SK-N-SH treated with all-trans-retinoic acid at 6 μM for 48 hours (cell line): ENCODE measurements around the gene PSEN1.

ENCODE experiments used
- ATAC-seq: fragments of 200-7000 bp; cut with Tn5 transposase; 3 replicates; pipeline ENCODE4 v1.9.1; 2020; ENCODE audit warnings: mild to moderate bottlenecking, moderate library complexity
- ARNTL ChIP-seq: fragments of 450-650 bp; formaldehyde crosslinking; IDR thresholded peaks from 2 replicates; pipeline ENCODE4 v1.5.0; 2020; ENCODE audit warnings: low read depth, mild to moderate bottlenecking, moderate library complexity, borderline replicate concordance
- BACH2 ChIP-seq: fragments of 250-450 bp; sonication (Bioruptor Pico); IDR thresholded peaks from 2 replicates; pipeline ENCODE4 v1.9.0; 2021; ENCODE audit warnings: mild to moderate bottlenecking, borderline replicate concordance
- CSDC2 ChIP-seq: fragments of 250-450 bp; sonication (Bioruptor Pico); IDR thresholded peaks from 2 replicates; pipeline ENCODE4 v1.5.0; 2020; ENCODE audit warnings: mild to moderate bottlenecking, moderate library complexity
- ESRRG ChIP-seq: fragments of 250-450 bp; sonication (Bioruptor Pico); IDR thresholded peaks from 2 replicates; pipeline ENCODE4 v1.6.1; 2021; ENCODE audit warnings: mild to moderate bottlenecking
- GLIS3 ChIP-seq: fragments of 250-450 bp; sonication (Bioruptor Pico); IDR thresholded peaks from 2 replicates; pipeline ENCODE4 v1.5.0; 2020; ENCODE audit warnings: mild to moderate bottlenecking, moderate library complexity
- ISL1 ChIP-seq: fragments of 250-450 bp; sonication (Bioruptor Pico); IDR thresholded peaks from 2 replicates; pipeline ENCODE4 v2.1.2; 2022; ENCODE audit warnings: mild to moderate bottlenecking, moderate library complexity
- PPARA ChIP-seq: fragments of 250-450 bp; sonication (Bioruptor Pico); IDR thresholded peaks from 2 replicates; pipeline ENCODE4 v1.5.0; 2020; ENCODE audit warnings: mild to moderate bottlenecking, borderline replicate concordance
- RARB ChIP-seq: fragments of 250-450 bp; sonication (Bioruptor Pico); IDR thresholded peaks from 2 replicates; pipeline ENCODE4 v1.8.0; 2021; ENCODE audit warnings: mild to moderate bottlenecking, moderate library complexity
- SNAI2 ChIP-seq: fragments of 250-450 bp; sonication (Bioruptor Pico); IDR thresholded peaks from 2 replicates; pipeline ENCODE4 v1.5.0; 2020; ENCODE audit warnings: mild to moderate bottlenecking, moderate library complexity
- TCF4 ChIP-seq: fragments of 250-450 bp; sonication (Bioruptor Pico); IDR thresholded peaks from 2 replicates; pipeline ENCODE4 v1.8.0; 2021; ENCODE audit warnings: mild to moderate bottlenecking, moderate library complexity, borderline replicate concordance
- TOX ChIP-seq: fragments of 250-450 bp; sonication (Bioruptor Pico); IDR thresholded peaks from 2 replicates; pipeline ENCODE4 v1.8.0; 2021; ENCODE audit warnings: mild to moderate bottlenecking, moderate library complexity, borderline replicate concordance
- ZC3H10 ChIP-seq: fragments of 250-450 bp; sonication (Bioruptor Pico); IDR thresholded peaks from 2 replicates; pipeline ENCODE4 v1.5.1; 2021; ENCODE audit warnings: mild to moderate bottlenecking, moderate library complexity
- ZFP3 ChIP-seq: fragments of 250-450 bp; sonication (Bioruptor Pico); IDR thresholded peaks from 2 replicates; pipeline ENCODE4 v1.5.0; 2020; ENCODE audit warnings: mild to moderate bottlenecking, moderate library complexity
- ZFP30 ChIP-seq: fragments of 450-650 bp; formaldehyde crosslinking; IDR thresholded peaks from 2 replicates; pipeline ENCODE4 v1.5.0; 2022; ENCODE audit warnings: mild to moderate bottlenecking, moderate library complexity
- ZNF565 ChIP-seq: fragments of 450-650 bp; formaldehyde crosslinking; conservative IDR thresholded peaks from 2 replicates; pipeline ENCODE4 v1.5.0; 2020; ENCODE audit warnings: low read depth, mild to moderate bottlenecking, moderate library complexity
- ZNF70 ChIP-seq: fragments of 450-650 bp; formaldehyde crosslinking; IDR thresholded peaks from 2 replicates; pipeline ENCODE4 v1.5.0; 2020; ENCODE audit warnings: mild to moderate bottlenecking, moderate library complexity
- ZNF8 ChIP-seq: fragments of 450-650 bp; formaldehyde crosslinking; IDR thresholded peaks from 2 replicates; pipeline ENCODE4 v1.5.0; 2020; ENCODE audit warnings: mild to moderate bottlenecking, moderate library complexity
- TF ChIP-seq, protein P1 (sequence below): fragments of 250-450 bp; sonication (Bioruptor Pico); IDR thresholded peaks from 2 replicates; pipeline ENCODE4 v1.8.0; 2021; ENCODE audit warnings: low read depth, mild to moderate bottlenecking, moderate library complexity, borderline replicate concordance
- TF ChIP-seq, protein P2 (sequence below): fragments of 250-450 bp; sonication (Bioruptor Pico); IDR thresholded peaks from 2 replicates; pipeline ENCODE4 v1.5.1; 2021; ENCODE audit warnings: mild to moderate bottlenecking, moderate library complexity
- TF ChIP-seq, protein P3 (sequence below): fragments of 250-450 bp; sonication (Bioruptor Pico); IDR thresholded peaks from 2 replicates; pipeline ENCODE4 v1.5.0; 2020; ENCODE audit warnings: mild to moderate bottlenecking, moderate library complexity
- TF ChIP-seq, protein P4 (sequence below): fragments of 250-450 bp; sonication (Bioruptor Pico); IDR thresholded peaks from 2 replicates; pipeline ENCODE4 v1.8.0; 2020; ENCODE audit warnings: mild to moderate bottlenecking, moderate library complexity, borderline replicate concordance

The PSEN1 gene

DNA sequence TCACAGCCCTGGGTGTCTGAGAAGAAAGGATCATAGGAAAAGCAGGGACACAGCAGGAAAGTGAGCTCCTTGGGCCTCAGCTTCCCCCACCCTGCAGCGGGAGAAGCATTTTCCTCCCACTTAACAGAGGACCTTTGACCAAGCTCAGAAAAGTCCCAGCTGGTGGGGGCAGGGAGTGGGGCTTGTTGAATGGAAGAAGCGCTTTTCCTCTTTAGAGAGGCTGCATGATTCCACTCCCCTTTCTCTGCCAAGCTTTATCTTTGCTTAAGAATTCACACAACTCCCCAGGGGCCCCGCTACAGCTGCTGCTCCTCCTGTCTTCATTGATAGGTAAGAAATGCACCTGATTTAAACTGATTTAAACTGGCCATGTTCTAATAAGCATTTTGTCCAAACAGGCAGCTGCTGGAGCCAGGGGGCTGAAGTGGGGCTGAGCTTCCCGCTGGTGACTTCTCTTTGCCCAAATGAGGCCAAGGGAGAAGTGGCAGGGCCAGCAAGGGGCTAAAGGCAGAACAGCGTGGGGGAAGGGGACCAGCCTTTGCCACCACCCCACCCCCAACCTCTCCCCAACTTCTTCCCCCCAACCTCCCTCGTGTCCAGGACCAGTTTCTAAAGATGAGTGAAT, 99.3 kb downstream of the PSEN1 start:
- no peak for ATAC-seq
- TF ChIP-seq CSDC2 = no peak
- TF ChIP-seq, protein P1, sequence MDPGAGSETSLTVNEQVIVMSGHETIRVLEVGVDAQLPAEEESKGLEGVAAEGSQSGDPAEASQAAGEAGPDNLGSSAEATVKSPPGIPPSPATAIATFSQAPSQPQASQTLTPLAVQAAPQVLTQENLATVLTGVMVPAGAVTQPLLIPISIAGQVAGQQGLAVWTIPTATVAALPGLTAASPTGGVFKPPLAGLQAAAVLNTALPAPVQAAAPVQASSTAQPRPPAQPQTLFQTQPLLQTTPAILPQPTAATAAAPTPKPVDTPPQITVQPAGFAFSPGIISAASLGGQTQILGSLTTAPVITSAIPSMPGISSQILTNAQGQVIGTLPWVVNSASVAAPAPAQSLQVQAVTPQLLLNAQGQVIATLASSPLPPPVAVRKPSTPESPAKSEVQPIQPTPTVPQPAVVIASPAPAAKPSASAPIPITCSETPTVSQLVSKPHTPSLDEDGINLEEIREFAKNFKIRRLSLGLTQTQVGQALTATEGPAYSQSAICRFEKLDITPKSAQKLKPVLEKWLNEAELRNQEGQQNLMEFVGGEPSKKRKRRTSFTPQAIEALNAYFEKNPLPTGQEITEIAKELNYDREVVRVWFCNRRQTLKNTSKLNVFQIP (CRISPR knock-in tag) = no peak
- no peak for TF ChIP-seq GLIS3
- no peak for TF ChIP-seq ZFP3 (CRISPR knock-in tag)
- no peak for TF ChIP-seq ZFP30 (CRISPR knock-in tag)
- no peak for TF ChIP-seq TOX (CRISPR knock-in tag)
- no peak for TF ChIP-seq TCF4 (CRISPR knock-in tag)
- TF ChIP-seq ZNF70 = no peak
- no peak for TF ChIP-seq ZC3H10 (CRISPR knock-in tag)
- no peak for TF ChIP-seq RARB (CRISPR knock-in tag)
- TF ChIP-seq, protein P2, sequence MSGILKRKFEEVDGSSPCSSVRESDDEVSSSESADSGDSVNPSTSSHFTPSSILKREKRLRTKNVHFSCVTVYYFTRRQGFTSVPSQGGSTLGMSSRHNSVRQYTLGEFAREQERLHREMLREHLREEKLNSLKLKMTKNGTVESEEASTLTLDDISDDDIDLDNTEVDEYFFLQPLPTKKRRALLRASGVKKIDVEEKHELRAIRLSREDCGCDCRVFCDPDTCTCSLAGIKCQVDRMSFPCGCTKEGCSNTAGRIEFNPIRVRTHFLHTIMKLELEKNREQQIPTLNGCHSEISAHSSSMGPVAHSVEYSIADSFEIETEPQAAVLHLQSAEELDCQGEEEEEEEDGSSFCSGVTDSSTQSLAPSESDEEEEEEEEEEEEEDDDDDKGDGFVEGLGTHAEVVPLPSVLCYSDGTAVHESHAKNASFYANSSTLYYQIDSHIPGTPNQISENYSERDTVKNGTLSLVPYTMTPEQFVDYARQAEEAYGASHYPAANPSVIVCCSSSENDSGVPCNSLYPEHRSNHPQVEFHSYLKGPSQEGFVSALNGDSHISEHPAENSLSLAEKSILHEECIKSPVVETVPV = no peak
- TF ChIP-seq, protein P3, sequence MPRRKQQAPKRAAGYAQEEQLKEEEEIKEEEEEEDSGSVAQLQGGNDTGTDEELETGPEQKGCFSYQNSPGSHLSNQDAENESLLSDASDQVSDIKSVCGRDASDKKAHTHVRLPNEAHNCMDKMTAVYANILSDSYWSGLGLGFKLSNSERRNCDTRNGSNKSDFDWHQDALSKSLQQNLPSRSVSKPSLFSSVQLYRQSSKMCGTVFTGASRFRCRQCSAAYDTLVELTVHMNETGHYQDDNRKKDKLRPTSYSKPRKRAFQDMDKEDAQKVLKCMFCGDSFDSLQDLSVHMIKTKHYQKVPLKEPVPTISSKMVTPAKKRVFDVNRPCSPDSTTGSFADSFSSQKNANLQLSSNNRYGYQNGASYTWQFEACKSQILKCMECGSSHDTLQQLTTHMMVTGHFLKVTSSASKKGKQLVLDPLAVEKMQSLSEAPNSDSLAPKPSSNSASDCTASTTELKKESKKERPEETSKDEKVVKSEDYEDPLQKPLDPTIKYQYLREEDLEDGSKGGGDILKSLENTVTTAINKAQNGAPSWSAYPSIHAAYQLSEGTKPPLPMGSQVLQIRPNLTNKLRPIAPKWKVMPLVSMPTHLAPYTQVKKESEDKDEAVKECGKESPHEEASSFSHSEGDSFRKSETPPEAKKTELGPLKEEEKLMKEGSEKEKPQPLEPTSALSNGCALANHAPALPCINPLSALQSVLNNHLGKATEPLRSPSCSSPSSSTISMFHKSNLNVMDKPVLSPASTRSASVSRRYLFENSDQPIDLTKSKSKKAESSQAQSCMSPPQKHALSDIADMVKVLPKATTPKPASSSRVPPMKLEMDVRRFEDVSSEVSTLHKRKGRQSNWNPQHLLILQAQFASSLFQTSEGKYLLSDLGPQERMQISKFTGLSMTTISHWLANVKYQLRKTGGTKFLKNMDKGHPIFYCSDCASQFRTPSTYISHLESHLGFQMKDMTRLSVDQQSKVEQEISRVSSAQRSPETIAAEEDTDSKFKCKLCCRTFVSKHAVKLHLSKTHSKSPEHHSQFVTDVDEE = no peak
- TF ChIP-seq, protein P4, sequence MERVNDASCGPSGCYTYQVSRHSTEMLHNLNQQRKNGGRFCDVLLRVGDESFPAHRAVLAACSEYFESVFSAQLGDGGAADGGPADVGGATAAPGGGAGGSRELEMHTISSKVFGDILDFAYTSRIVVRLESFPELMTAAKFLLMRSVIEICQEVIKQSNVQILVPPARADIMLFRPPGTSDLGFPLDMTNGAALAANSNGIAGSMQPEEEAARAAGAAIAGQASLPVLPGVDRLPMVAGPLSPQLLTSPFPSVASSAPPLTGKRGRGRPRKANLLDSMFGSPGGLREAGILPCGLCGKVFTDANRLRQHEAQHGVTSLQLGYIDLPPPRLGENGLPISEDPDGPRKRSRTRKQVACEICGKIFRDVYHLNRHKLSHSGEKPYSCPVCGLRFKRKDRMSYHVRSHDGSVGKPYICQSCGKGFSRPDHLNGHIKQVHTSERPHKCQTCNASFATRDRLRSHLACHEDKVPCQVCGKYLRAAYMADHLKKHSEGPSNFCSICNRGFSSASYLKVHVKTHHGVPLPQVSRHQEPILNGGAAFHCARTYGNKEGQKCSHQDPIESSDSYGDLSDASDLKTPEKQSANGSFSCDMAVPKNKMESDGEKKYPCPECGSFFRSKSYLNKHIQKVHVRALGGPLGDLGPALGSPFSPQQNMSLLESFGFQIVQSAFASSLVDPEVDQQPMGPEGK (CRISPR knock-in tag) = no peak
- TF ChIP-seq SNAI2 (CRISPR knock-in tag) = no peak
- TF ChIP-seq ZNF8 (CRISPR knock-in tag) = no peak

DNA sequence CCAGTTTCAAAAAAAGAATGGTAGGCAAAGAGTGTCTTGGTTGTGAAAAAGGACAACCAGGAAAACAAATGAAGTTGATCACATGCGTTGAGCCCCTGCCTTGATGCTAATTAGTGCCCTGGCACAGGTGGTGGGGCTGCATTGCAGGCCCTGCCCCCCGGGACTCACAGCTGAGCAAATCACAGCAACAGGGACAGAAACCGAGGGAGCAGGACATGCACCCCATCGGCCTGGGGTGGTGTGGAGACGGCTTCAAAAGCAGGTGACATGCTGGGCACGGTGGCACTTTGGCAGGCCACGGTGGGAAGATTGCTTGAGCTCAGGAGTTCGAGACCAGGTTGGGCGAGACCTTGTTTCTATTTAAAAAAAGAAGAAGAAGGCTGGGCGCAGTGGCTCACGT, 99.8 kb downstream of the PSEN1 start:
- TF ChIP-seq TOX (CRISPR knock-in tag) (no peak), ZNF565 (CRISPR knock-in tag) (no peak), PPARA (no peak), ARNTL (CRISPR knock-in tag) (no peak), CSDC2 (no peak), ZNF8 (CRISPR knock-in tag) (no peak), ZFP3 (CRISPR knock-in tag) (no peak), BACH2 (CRISPR knock-in tag) (no peak), ISL1 (CRISPR knock-in tag) (no peak), ZFP30 (CRISPR knock-in tag) (no peak), SNAI2 (CRISPR knock-in tag) (no peak), TCF4 (CRISPR knock-in tag) (no peak), ESRRG (CRISPR knock-in tag) (no peak)
- TF ChIP-seq, protein P2 = no peak
- TF ChIP-seq, protein P3 = no peak
- ATAC-seq = no peak
